ENCODE results near the gene BET1L.
"Not testable (repeated sequence)": the region's sequence is repeated elsewhere in the genome, so short reads cannot be mapped to it uniquely, and the experiment has no call there.

BET1L gene

GRCh38 chr11:240315-240714 is 33.1 kb upstream of the BET1L start:
- ChIA-PET POLR2A (no interaction called here), CTCF (interaction anchor here (9.4 kb wide), 1 partner anchor 10 kb away, joined by 85 read pairs; no protein-coding TSS in a partner anchor)
- no peak for TF ChIP-seq CTCF (IDR thresholded peaks at IDR 0.05; ENCODE audit: control extremely low read depth, extremely low read depth, low read depth, missing control alignments)
- no peak for DNase-seq (ENCODE audit: extremely low spot score)

- POLR2A ChIA-PET, result interaction anchor here (1.3 kb wide), 1 partner anchor 31 kb away, joined by 4 read pairs; the partner anchor contains the start of genes BET1L and RIC8A
- CTCF ChIA-PET, result interaction anchor here (1.2 to 9.4 kb wide), 3 partner anchors 12 to 68 kb away, joined by 3 to 85 read pairs (median 3); partner anchors contain the start of genes BET1L and RIC8A
- DNase-seq (ENCODE audit: extremely low spot score), result not testable (repeated sequence)
Observed at GRCh38 chr11:238346-238745, 31.1 kb upstream of the BET1L start.

- ChIA-PET POLR2A (interaction anchor here (1.3 kb wide), 1 partner anchor 30 kb away, joined by 4 read pairs; the partner anchor contains the start of genes BET1L and RIC8A), CTCF (interaction anchor here (0.8 to 9.4 kb wide), 3 partner anchors 9 to 30 kb away, joined by 3 to 85 read pairs (median 3); partner anchors contain the start of genes BET1L and RIC8A)
- DNase-seq (ENCODE audit: extremely low spot score), result peak; percentile 93
- no peak for TF ChIP-seq CTCF (IDR thresholded peaks at IDR 0.05; ENCODE audit: control extremely low read depth, extremely low read depth, low read depth, missing control alignments)
Observed at GRCh38 chr11:236774-237767, 29.9 kb upstream of the BET1L start, which contains the start of gene PSMD13. PSMD13 (plus strand) TSS chr11:236976; CDS start chr11:237050, 74 bp downstream.

- no peak for TF ChIP-seq CTCF (IDR thresholded peaks at IDR 0.05; ENCODE audit: control extremely low read depth, extremely low read depth, low read depth, missing control alignments)
- POLR2A ChIA-PET, result interaction anchor here (0.6 kb wide), 1 partner anchor 28 kb away, joined by 8 read pairs; no protein-coding TSS in a partner anchor
Observed at GRCh38 chr11:235997-236773, 29.0 kb upstream of the BET1L start, which contains the start of gene SIRT3. SIRT3 (minus strand) TSS chr11:236342; CDS start chr11:236328, 14 bp downstream.

GRCh38 chr11:235609-235996 is 28.4 kb upstream of the BET1L start:
- TF ChIP-seq CTCF (IDR thresholded peaks at IDR 0.05; ENCODE audit: control extremely low read depth, extremely low read depth, low read depth, missing control alignments), result no peak
- POLR2A ChIA-PET, result no interaction called here
- CTCF ChIA-PET, result interaction anchor here (1.0 to 9.4 kb wide), 2 partner anchors 13 to 15 kb away, joined by 3 to 85 read pairs; no protein-coding TSS in a partner anchor

More at GRCh38 chr11:235997-236773, 29.0 kb upstream of the BET1L start, which contains the start of gene SIRT3:
- peak; percentile 94 for DNase-seq (ENCODE audit: extremely low spot score)
- CTCF ChIA-PET, result interaction anchor here (9.4 kb wide), 1 partner anchor 14 kb away, joined by 85 read pairs; no protein-coding TSS in a partner anchor

GRCh38 chr11:235180-235579 is 28.0 kb upstream of the BET1L start:
- DNase-seq (ENCODE audit: extremely low spot score), result no peak
- CTCF ChIA-PET, result interaction anchor here (1.0 to 9.4 kb wide), 3 partner anchors 12 to 18 kb away, joined by 3 to 85 read pairs (median 4); no protein-coding TSS in a partner anchor
- POLR2A ChIA-PET, result no interaction called here
- TF ChIP-seq CTCF (IDR thresholded peaks at IDR 0.05; ENCODE audit: control extremely low read depth, extremely low read depth, low read depth, missing control alignments), result no peak

More at GRCh38 chr11:235609-235996, 28.4 kb upstream of the BET1L start:
- no peak for DNase-seq (ENCODE audit: extremely low spot score)

Measured in GM10248 (cell line).